ENCODE data around the gene PRKCE.

The PRKCE gene

DNA sequence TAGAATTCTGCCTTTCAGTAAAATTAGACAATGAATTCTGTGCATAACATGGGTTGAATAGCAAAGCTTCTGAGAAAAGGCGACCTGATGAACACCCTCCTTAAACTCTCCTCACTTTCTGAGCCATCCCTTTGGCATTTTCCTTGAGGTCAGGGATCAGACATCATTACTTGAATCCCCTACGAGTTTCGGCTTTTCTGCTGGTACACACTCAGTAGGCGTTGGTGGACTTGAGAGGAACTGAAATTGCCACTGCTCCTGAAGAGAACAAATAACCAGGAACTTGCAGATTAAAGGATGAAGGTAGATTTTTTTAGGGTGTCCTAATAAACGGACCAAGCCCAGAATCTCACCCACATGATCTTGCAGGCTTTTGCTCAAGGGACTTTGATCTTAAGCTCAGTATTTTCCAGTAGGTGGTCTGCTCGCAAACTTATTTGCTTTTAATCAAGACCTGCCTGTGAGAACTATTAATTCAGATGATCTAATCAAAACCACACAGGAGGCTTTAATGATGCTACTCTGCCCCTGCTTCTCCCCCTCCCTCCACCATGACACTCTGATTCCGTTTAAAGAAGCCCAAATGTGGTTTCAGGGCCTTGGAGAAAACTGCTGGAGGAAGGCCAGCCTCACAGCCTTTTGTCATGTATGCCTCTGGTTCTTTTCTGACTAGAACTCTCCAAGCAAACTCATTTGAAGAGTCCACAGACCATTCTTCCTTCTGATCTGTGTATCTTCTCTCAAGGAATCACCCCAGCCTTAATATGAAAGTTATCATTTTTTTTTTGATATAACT is 124.9 kb downstream of the PRKCE start:
- no peak overlapping the region for H4K8ac ChIP-seq (ENCODE audit: low read depth, low read length)
- no peak overlapping the region for H3K4me3 ChIP-seq (ENCODE audit: low read length)
- no peak overlapping the region for H2AK5ac ChIP-seq (ENCODE audit: low read length)
- no peak overlapping the region for H3K23ac ChIP-seq (ENCODE audit: low read length)
- no peak overlapping the region for H3K18ac ChIP-seq (ENCODE audit: low read length)
- H3K27ac ChIP-seq (ENCODE audit: low read depth, low read length), result no peak overlapping the region
- no peak overlapping the region for H3K4ac ChIP-seq (ENCODE audit: low read depth, low read length)
- H3K36me3 ChIP-seq (ENCODE audit: control insufficient read depth, insufficient read depth, low read length), result no peaks in the 10 kb centered on the region
- H3K27me3 ChIP-seq (ENCODE audit: insufficient read depth, low read length, poor library complexity), result no peaks in the 10 kb centered on the region
- H3K79me2 ChIP-seq (ENCODE audit: control insufficient read depth, insufficient read depth, low read length), result no peaks in the 10 kb centered on the region
- H2BK5ac ChIP-seq (ENCODE audit: low read length), result no peak overlapping the region
- H3K4me1 ChIP-seq (ENCODE audit: control insufficient read depth, low read depth, low read length), result no peaks in the 10 kb centered on the region
- no peak for DNase-seq
- WGBS (ENCODE audit: extremely low coverage, insufficient coverage, low lambda C conversion rate), result no CpG with 5 or more reads among the region's 7 CpGs
- H3K4me2 ChIP-seq (ENCODE audit: low read length), result no peak overlapping the region
- H3K56ac ChIP-seq (ENCODE audit: low read length), result no peak overlapping the region
- no peak overlapping the region for H4K5ac ChIP-seq (ENCODE audit: low read length)
- no peaks in the 10 kb centered on the region for H3K79me1 ChIP-seq (ENCODE audit: low read length)
- no peak overlapping the region for H3K9ac ChIP-seq (ENCODE audit: low read length)
- no peak overlapping the region for H2BK120ac ChIP-seq (ENCODE audit: low read depth, low read length)
- no peak overlapping the region for H2BK15ac ChIP-seq (replicated peaks; ENCODE audit: low read depth)

GRCh38 chr2:45777996-45778719 is 126.7 kb downstream of the PRKCE start:
- DNase-seq, result no peak
- H3K27me3 ChIP-seq (ENCODE audit: insufficient read depth, low read length, poor library complexity), result no peaks in the 10 kb centered on the region
- H2AK5ac ChIP-seq (ENCODE audit: low read length), result no peak overlapping the region
- H3K27ac ChIP-seq (ENCODE audit: low read depth, low read length), result no peak overlapping the region
- no peak overlapping the region for H2BK15ac ChIP-seq (replicated peaks; ENCODE audit: low read depth)
- H3K4me3 ChIP-seq (ENCODE audit: low read length), result no peak overlapping the region
- H3K79me2 ChIP-seq (ENCODE audit: control insufficient read depth, insufficient read depth, low read length), result no peaks in the 10 kb centered on the region
- no peaks in the 10 kb centered on the region for H3K36me3 ChIP-seq (ENCODE audit: control insufficient read depth, insufficient read depth, low read length)
- WGBS (ENCODE audit: extremely low coverage, insufficient coverage, low lambda C conversion rate), result no CpG with 5 or more reads among the region's 10 CpGs
- H3K4me1 ChIP-seq (ENCODE audit: control insufficient read depth, low read depth, low read length), result no peaks in the 10 kb centered on the region
- H2BK120ac ChIP-seq (ENCODE audit: low read depth, low read length), result no peak overlapping the region
- H3K4ac ChIP-seq (ENCODE audit: low read depth, low read length), result no peak overlapping the region
- H2BK5ac ChIP-seq (ENCODE audit: low read length), result no peak overlapping the region
- no peak overlapping the region for H3K23ac ChIP-seq (ENCODE audit: low read length)
- no peak overlapping the region for H4K5ac ChIP-seq (ENCODE audit: low read length)
- H3K18ac ChIP-seq (ENCODE audit: low read length), result no peak overlapping the region
- no peak overlapping the region for H3K56ac ChIP-seq (ENCODE audit: low read length)
- H4K8ac ChIP-seq (ENCODE audit: low read depth, low read length), result no peak overlapping the region
- H3K4me2 ChIP-seq (ENCODE audit: low read length), result no peak overlapping the region
- H3K9ac ChIP-seq (ENCODE audit: low read length), result no peak overlapping the region
- no peaks in the 10 kb centered on the region for H3K79me1 ChIP-seq (ENCODE audit: low read length)

DNA sequence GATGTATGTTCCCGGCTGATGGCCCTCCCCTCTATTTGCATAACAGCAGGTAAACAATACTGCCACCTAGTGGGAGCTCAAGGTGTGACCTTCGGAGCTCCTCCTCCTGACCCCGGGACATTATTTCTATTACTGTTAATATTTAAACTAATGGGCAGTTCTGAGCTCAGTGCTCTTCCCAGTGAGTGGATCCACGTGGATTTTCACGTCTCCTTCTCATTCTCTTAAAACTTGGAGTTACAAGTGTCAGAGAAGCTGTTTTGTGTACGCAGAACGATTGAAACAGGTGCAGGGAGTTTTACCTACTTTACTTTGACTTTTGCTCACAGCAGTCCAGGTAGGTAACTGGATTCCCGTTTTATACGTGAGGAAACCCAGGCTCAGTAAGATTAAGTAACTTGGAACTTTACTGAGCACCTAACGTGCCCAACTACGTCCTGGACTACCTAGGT is 127.3 kb downstream of the PRKCE start:
- Histone ChIP-seq H3K79me1 (ENCODE audit: low read length) (no peaks in the 10 kb centered on the region), H3K27ac (ENCODE audit: low read depth, low read length) (no peak overlapping the region), H3K56ac (ENCODE audit: low read length) (no peak overlapping the region), H3K4me1 (ENCODE audit: control insufficient read depth, low read depth, low read length) (no peaks in the 10 kb centered on the region), H2BK15ac (replicated peaks; ENCODE audit: low read depth) (no peak overlapping the region), H2BK5ac (ENCODE audit: low read length) (no peak overlapping the region), H2BK120ac (ENCODE audit: low read depth, low read length) (no peak overlapping the region), H3K4me2 (ENCODE audit: low read length) (no peak overlapping the region), H3K36me3 (ENCODE audit: control insufficient read depth, insufficient read depth, low read length) (no peaks in the 10 kb centered on the region), H2AK5ac (ENCODE audit: low read length) (no peak overlapping the region), H3K23ac (ENCODE audit: low read length) (no peak overlapping the region), H3K79me2 (ENCODE audit: control insufficient read depth, insufficient read depth, low read length) (no peaks in the 10 kb centered on the region), H4K5ac (ENCODE audit: low read length) (no peak overlapping the region), H3K9ac (ENCODE audit: low read length) (no peak overlapping the region), H3K27me3 (ENCODE audit: insufficient read depth, low read length, poor library complexity) (no peaks in the 10 kb centered on the region), H3K4ac (ENCODE audit: low read depth, low read length) (no peak overlapping the region), H3K4me3 (ENCODE audit: low read length) (no peak overlapping the region), H3K18ac (ENCODE audit: low read length) (no peak overlapping the region), H4K8ac (ENCODE audit: low read depth, low read length) (no peak overlapping the region)
- peak; percentile 73 for DNase-seq
- WGBS (ENCODE audit: extremely low coverage, insufficient coverage, low lambda C conversion rate), result no CpG with 5 or more reads among the region's 11 CpGs

DNA sequence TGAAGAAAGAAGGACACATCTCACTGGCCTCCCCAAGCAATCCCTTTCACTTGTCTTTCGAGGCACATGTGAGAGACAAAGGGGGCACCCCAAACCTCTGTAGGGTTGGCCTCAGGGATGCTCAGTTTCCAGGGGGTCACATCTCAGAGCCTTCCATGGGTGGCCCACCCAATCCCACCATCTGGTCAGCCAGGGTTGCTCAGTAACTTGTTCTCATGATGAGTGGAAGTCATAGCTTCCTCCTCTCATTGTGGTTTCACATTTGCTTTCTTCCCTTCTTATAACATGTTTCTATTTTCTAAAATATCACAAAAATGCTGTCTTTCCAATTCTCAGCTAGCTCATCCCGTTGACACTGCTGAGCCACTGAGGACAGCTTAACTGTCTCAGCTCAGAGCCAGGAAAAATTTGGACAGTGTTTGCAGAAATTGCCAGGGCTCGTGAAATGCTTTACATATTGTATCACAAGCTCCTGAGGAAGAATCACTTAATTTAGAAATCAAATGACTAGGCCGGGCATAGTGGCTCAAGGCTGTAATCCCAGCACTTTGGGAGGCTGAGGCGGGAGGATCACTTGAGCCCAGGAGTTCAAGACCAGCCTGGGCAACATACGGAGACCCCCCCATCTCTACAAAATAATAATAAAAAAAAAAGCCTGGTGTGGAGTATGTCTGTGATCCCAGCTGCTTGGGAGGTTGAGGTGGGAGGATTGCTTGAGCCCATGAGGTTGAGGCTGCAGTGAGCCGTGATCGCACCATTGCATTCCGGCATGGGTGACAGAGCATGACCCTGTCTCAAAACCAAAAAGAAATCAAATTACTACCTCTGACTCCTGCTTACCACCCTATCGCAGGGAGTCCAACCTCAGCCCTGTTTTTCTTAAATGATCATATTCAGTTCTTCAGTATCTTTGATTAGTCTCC is 129.3 kb downstream of the PRKCE start:
- H3K4ac ChIP-seq (ENCODE audit: low read depth, low read length), result no peak overlapping the region
- H3K36me3 ChIP-seq (ENCODE audit: control insufficient read depth, insufficient read depth, low read length), result no peaks in the 10 kb centered on the region
- H2BK15ac ChIP-seq (replicated peaks; ENCODE audit: low read depth), result no peak overlapping the region
- no peak overlapping the region for H3K4me3 ChIP-seq (ENCODE audit: low read length)
- no peak overlapping the region for H3K18ac ChIP-seq (ENCODE audit: low read length)
- H3K4me1 ChIP-seq (ENCODE audit: control insufficient read depth, low read depth, low read length), result no peaks in the 10 kb centered on the region
- H3K27ac ChIP-seq (ENCODE audit: low read depth, low read length), result no peak overlapping the region
- no peak overlapping the region for H2BK120ac ChIP-seq (ENCODE audit: low read depth, low read length)
- H3K23ac ChIP-seq (ENCODE audit: low read length), result no peak overlapping the region
- H3K27me3 ChIP-seq (ENCODE audit: insufficient read depth, low read length, poor library complexity), result no peaks in the 10 kb centered on the region
- no peak overlapping the region for H2AK5ac ChIP-seq (ENCODE audit: low read length)
- H4K8ac ChIP-seq (ENCODE audit: low read depth, low read length), result no peak overlapping the region
- no peak overlapping the region for H3K9ac ChIP-seq (ENCODE audit: low read length)
- H2BK5ac ChIP-seq (ENCODE audit: low read length), result no peak overlapping the region
- H3K56ac ChIP-seq (ENCODE audit: low read length), result no peak overlapping the region
- DNase-seq, result no peak
- no peaks in the 10 kb centered on the region for H3K79me1 ChIP-seq (ENCODE audit: low read length)
- H4K5ac ChIP-seq (ENCODE audit: low read length), result no peak overlapping the region
- no peak overlapping the region for H3K4me2 ChIP-seq (ENCODE audit: low read length)
- WGBS (ENCODE audit: extremely low coverage, insufficient coverage, low lambda C conversion rate), result no CpG with 5 or more reads among the region's 10 CpGs
- H3K79me2 ChIP-seq (ENCODE audit: control insufficient read depth, insufficient read depth, low read length), result no peaks in the 10 kb centered on the region

GRCh38 chr2:45781464-45781811 is 130.0 kb downstream of the PRKCE start:
- Histone ChIP-seq H3K9ac (ENCODE audit: low read length) (no peak overlapping the region), H2BK5ac (ENCODE audit: low read length) (no peak overlapping the region), H3K79me1 (ENCODE audit: low read length) (no peaks in the 10 kb centered on the region), H2AK5ac (ENCODE audit: low read length) (no peak overlapping the region), H3K4me1 (ENCODE audit: control insufficient read depth, low read depth, low read length) (no peaks in the 10 kb centered on the region), H3K27ac (ENCODE audit: low read depth, low read length) (no peak overlapping the region), H3K79me2 (ENCODE audit: control insufficient read depth, insufficient read depth, low read length) (no peaks in the 10 kb centered on the region), H2BK15ac (replicated peaks; ENCODE audit: low read depth) (no peak overlapping the region), H3K18ac (ENCODE audit: low read length) (no peak overlapping the region), H3K23ac (ENCODE audit: low read length) (no peak overlapping the region), H4K8ac (ENCODE audit: low read depth, low read length) (no peak overlapping the region), H3K4me2 (ENCODE audit: low read length) (no peak overlapping the region), H3K4ac (ENCODE audit: low read depth, low read length) (no peak overlapping the region), H3K4me3 (ENCODE audit: low read length) (no peak overlapping the region), H3K27me3 (ENCODE audit: insufficient read depth, low read length, poor library complexity) (no peaks in the 10 kb centered on the region), H4K5ac (ENCODE audit: low read length) (no peak overlapping the region), H3K56ac (ENCODE audit: low read length) (no peak overlapping the region), H2BK120ac (ENCODE audit: low read depth, low read length) (no peak overlapping the region), H3K36me3 (ENCODE audit: control insufficient read depth, insufficient read depth, low read length) (no peaks in the 10 kb centered on the region)
- no CpG with 5 or more reads among the region's 5 CpGs for WGBS (ENCODE audit: extremely low coverage, insufficient coverage, low lambda C conversion rate)
- no peak for DNase-seq
